Activated CD8-positive, alpha-beta memory T cell treated with anti-CD3 and anti-CD28 coated beads, Interleukin-2, amount 50 U/mL, for 24 hours (primary cell): ENCODE data around the gene KARS1.
"Not testable (repeated sequence)": the region's sequence is repeated elsewhere in the genome, so short reads cannot be mapped to it uniquely, and the experiment has no call there.

Experiments
- DNase-seq: peaks from one replicate; pipeline ENCODE4 v3.0.0-alpha.2; 2020; ENCODE audit errors: extremely low read depth

The KARS1 gene

DNA sequence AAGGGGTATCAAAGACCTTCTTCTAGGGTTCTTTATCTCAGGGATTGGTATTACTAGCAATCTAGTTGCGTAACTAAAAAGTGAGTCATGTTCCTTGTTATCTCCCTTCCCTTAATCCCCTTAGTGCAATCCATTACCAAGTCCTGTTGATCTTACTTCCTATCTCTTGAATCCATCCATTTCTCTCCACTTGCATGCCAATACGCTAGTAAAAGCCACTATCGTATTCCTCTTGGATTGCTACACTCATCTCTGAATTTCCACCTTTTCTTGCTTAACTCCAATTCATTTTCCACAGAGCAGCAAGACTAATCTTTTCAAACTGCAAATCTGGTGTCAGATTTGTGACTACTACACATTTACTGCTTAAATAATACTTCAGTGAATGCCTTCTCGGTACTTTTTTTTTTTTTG lies 22.5 kb downstream of the KARS1 start:
- DNase-seq = no peak

GRCh38 chr16:75622761-75623605 lies 24.5 kb downstream of the KARS1 start, which contains the start of gene ADAT1:
Gene ADAT1, minus strand, starts transcription at chr16:75623281. Its CDS starts 2,482 bp downstream, at chr16:75620799.
- DNase-seq = peak; percentile 93

DNA sequence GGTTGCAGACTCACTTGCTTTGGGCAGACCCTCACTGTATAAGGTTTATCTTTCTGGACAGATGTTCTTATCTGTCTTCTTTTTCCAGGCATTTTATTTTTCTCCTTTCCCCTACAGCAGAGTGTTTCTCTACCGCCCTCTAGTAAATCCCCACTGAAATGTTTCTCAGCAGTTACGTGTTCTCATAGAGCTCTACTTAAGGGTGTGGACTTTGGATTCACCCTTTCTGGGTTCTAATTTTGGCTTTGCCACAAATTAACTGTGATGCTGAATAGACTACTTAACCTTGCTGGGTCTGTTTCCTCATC lies 26.3 kb downstream of the KARS1 start:
- no peak for DNase-seq

DNA sequence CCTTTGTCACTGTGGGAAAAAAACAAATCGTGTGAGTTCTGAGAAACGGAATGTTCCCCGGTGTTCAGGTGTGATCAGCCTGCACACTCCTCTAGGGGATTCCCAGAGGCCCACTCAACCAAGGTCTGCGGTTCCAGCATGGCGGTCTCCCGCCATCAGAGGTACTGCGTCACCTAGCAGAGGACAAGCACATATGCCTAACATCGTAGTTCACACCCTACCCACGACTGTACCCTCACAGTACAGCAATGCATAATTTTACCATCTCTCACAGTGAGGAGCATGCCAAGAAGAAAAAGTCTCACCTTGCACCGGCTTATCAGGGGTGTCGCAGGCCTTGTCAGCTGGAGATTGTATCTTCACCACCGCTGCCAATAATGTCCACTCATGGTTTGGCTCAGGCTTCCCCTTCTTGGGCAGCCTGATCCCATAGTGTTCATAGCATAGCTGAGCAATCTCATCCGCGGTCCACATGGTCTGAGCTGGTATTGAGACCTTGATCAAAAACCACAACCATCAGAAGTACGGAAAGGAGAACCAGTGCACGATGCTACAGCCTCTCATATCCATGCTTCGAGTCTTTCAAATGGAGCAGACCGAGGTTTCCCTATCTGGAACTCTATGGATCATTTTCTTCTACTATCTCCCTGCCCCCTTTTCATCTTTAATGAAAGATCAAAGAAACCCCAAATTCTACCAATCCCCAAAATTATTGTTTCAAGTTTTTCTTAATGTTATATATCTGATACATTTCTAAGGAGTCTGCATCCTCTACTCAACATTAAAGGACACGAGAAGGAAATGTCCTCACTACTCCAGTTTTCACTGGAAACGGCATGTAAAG lies 26.9 kb downstream of the KARS1 start:
- DNase-seq = no peak

- DNase-seq = no peak
These were observed 28.7 kb downstream of the KARS1 start for GRCh38 chr16:75618780-75619179.

DNA sequence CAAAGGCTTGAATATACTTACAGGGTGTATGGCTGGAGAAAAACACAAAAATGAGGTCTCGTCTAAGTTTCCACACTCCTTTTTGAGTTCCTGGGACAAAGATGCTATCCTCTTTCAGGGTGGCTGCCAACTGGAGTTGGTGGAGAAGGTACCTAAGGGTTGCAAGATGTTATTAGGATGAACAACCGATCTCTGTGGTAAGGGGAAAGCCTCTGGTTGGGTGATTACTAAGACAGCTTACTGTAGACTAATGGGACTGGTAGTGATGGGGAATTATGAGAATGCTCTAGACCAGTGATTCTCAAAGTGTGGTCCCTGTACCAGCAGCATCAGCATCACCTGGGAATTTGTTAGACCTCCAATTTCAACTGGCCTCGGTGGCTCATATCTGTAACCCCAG lies 30.3 kb downstream of the KARS1 start:
- no peak for DNase-seq

DNA sequence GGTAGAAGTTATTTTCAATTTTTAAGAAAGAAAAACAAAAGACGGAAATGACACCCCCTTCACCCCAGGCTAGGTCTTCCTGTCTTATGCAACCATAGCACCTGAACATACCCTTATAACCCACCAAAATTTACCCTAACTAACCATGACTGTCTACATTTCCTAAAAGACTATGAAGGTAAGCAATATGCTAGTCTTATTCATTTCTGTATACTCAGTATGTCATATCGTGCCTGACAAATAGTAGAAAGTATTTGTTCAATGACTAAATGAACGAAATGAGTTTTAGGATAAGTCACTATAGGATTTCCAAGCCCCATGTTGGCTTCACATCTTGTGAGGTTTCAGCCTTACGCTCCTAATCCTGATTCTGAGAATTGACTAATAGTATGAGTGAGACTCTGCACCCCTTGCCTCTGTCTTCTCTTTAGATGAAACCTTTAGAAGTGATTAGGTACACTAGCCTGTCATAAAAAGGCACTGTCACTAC lies 30.9 kb downstream of the KARS1 start:
- no peak for DNase-seq

GRCh38 chr16:75615619-75616018 lies 31.8 kb downstream of the KARS1 start:
- DNase-seq = no peak

- no peak for DNase-seq
These were observed 33.2 kb downstream of the KARS1 start for GRCh38 chr16:75614066-75614897.

DNA sequence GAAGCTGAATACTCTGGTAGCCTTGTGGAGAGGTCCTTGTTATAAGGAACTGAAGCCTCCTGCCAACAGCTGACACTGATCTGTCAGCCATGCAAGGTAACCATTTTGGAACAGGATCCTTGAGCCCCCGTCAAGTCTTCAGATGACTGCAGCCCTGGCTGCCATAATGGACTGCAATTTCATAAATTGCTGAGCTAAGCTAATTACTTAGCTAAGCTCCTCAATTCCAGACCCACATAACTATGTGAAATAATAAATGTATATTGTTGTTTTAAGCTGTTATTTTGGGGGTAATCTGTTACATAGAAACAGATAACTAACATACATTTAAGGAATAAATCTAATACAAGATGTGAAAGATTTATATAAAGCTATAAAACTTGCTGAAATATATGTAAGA lies 41.0 kb downstream of the KARS1 start:
- no peak for DNase-seq

DNA sequence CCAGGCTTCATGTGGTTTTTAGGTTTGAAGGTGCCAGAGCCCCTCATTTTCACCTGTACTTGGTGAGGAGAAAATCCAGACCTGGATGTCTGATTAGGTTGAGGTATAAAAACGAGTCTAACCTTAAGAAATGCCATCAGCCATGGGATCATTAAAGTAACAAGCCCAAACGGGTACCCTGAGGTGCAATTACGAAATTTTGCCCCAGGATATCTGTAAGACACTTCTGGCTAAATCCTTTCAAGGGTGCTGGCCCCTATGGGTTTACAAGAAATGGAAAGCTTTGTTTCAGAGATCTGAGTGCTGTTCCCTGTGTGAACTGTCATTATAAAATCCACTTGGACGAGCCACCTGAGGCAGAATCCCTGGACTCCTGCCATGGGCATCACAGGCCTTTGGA lies 44.2 kb downstream of the KARS1 start:
- DNase-seq = no peak

DNA sequence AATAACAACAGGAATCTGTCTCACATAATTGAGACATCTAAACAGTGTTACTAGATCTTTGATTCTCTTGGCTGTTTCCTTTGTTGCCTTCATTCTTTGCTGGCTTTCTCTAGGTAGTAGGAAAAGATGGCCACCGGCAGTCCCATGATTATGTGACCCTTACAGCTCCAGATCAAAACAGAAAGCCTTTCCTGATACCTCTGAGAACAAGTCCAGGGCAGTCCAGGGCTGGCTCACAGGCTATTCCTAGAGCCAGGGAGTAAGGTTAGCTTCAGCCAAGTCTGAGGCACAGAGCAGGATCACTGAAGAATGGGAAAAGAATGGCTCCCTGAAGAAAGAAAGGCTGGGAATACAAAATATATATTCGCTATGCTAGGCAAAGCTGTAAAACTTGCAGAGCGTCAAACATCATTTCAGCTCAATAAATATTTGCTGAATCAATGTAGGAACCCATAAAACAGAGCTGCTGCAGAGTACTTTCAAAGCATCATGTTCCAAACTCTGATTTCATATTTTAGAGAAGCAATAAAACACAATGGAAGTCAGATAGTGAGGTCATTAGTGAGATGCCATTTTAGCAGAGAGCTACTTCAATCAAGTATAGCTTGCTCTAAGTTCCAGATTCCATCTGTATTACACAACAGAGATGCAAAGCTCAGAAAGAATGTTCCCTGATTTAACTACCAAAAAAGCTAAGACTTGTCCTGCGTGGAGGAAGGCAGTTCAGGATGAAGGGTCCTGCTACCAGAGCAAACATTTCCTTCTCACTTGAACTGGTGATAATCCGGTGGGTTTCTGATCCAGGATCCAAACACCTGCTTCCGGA lies 47.8 kb downstream of the KARS1 start:
- no peak for DNase-seq

GRCh38 chr16:75593825-75594820 lies 53.3 kb downstream of the KARS1 start:
- no peak for DNase-seq

GRCh38 chr16:75593308-75593707 lies 54.2 kb downstream of the KARS1 start:
- no peak for DNase-seq

GRCh38 chr16:75591927-75592326 lies 55.5 kb downstream of the KARS1 start:
- not testable (repeated sequence) for DNase-seq

GRCh38 chr16:75590920-75591843 lies 56.3 kb downstream of the KARS1 start:
- DNase-seq = no peak

DNA sequence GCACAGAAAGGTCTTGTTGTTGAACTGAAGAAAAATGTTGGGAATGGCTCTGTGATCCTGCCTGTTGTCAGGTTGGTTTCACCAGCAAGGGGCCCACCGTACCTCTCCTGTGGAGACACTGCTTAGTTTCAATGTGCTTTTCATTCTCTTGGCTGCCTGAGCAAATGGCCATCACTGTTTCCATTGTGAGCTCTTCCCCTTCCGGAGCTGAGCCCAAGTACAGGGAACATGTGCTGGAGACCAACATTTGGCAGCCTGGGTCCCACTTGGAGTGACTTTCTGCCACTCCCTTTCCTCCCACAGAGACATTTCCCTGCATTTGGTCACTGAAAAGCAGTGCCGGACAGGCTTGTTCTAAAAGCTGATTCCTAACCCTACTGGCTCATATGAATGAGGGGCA lies 58.2 kb downstream of the KARS1 start:
- DNase-seq = no peak

GRCh38 chr16:75588716-75589115 lies 58.7 kb downstream of the KARS1 start:
- DNase-seq = no peak

GRCh38 chr16:75584108-75584507 lies 63.4 kb downstream of the KARS1 start:
- DNase-seq = no peak
